CD4-positive, CD25-positive, alpha-beta regulatory T cell (primary cell): Measurements from ENCODE around the gene PROB1. TPM values are rescaled to one million over a fixed set of nuclear protein-coding genes. Genes with fewer than 3 reads are reported as not detected.
A peak's percentile ranks its signal among the peaks of the same experiment; 100 is the strongest.

Experiments used
- ATAC-seq, 2 donors: fragments of 150-1000 bp; cut with Tn5 transposase; one replicate each; pipeline ENCODE4 v1.10.0; 2021; ENCODE audit warnings: low read depth in 2 of 2, moderate number of reproducible peaks in 2 of 2, moderate library complexity in 1 of 2
- DNase-seq, 3 donors: peaks; one replicate each; pipeline versions ENCODE4 v3.0.0 to v3.0.0-alpha.2; 2012 to 2022; ENCODE audit warnings: mixed read lengths in 1 of 3
- H3K27ac ChIP-seq: one replicate; pipeline ENCODE4 v1.7.0; 2013; ENCODE audit warnings: mild to moderate bottlenecking, low read length; ENCODE audit not compliant: insufficient read depth, poor library complexity, severe bottlenecking
- H3K27me3 ChIP-seq: one replicate; pipeline ENCODE4 v1.7.0; 2013; ENCODE audit warnings: low read length; ENCODE audit not compliant: control insufficient read depth, insufficient read depth
- H3K36me3 ChIP-seq: one replicate; pipeline ENCODE4 v1.7.0; 2013; ENCODE audit warnings: mild to moderate bottlenecking, low read length, moderate library complexity; ENCODE audit not compliant: control insufficient read depth, insufficient read depth
- H3K4me1 ChIP-seq: 2 replicates; pipeline ENCODE4 v1.7.0; 2013; ENCODE audit warnings: mild to moderate bottlenecking, low read length; ENCODE audit not compliant: insufficient read depth, control insufficient read depth, poor library complexity, severe bottlenecking
- H3K4me3 ChIP-seq: one replicate; pipeline ENCODE4 v1.7.0; 2013; ENCODE audit warnings: low read depth, mild to moderate bottlenecking, low read length, moderate library complexity
- H3K9me3 ChIP-seq, 2 experiments: 1 replicate in 1 of 2; 2 replicates in 1 of 2; pipeline ENCODE4 v1.7.0; 2013; ENCODE audit warnings: low read length in 2 of 2, mild to moderate bottlenecking in 1 of 2, moderate library complexity in 1 of 2; ENCODE audit not compliant: control insufficient read depth in 2 of 2
- H3K27ac Mint-ChIP-seq, 3 donors: one replicate each; pipeline ENCODE4 v1.8.0; 2020 to 2022; ENCODE audit warnings: mild to moderate bottlenecking in 3 of 3, mixed read lengths in 3 of 3, moderate library complexity in 2 of 3
- H3K27me3 Mint-ChIP-seq: one replicate; pipeline ENCODE4 v1.8.0; 2022; ENCODE audit warnings: mild to moderate bottlenecking, mixed read lengths
- H3K36me3 Mint-ChIP-seq: one replicate; pipeline ENCODE4 v1.8.0; 2020; ENCODE audit warnings: mixed read lengths
- H3K4me1 Mint-ChIP-seq, 4 donors: one replicate each; pipeline ENCODE4 v1.8.0; 2020 to 2022; ENCODE audit warnings: mixed read lengths in 4 of 4, mild to moderate bottlenecking in 1 of 4
- H3K4me3 Mint-ChIP-seq, 4 donors: one replicate each; pipeline ENCODE4 v1.8.0; 2020 to 2022; ENCODE audit warnings: mild to moderate bottlenecking in 4 of 4, mixed read lengths in 4 of 4, moderate library complexity in 3 of 4
- H3K9me3 Mint-ChIP-seq, 7 donors: one replicate each; pipeline ENCODE4 v1.8.0; 2020 to 2022; ENCODE audit warnings: mixed read lengths in 7 of 7, mild to moderate bottlenecking in 3 of 7, moderate library complexity in 2 of 7
- polyA plus RNA-seq, 4 donors: library from polyadenylated mRNA; unstranded; fragments of 300-500 nt; fragmentation: Illumina TruSeq; gene quantifications; one replicate each; pipeline ENCODE4 v1.2.3, GENCODE V29; 2021
- total RNA-seq: library from RNA; stranded (reverse); gene quantifications from one replicate; pipeline ENCODE4 v1.2.3, GENCODE V29; 2022

The PROB1 gene
- total and polyA plus RNA-seq, 5 donors from 2014 or later: 0.25 to 1.2 (median 0.67) TPM

GRCh38 chr5:139378941-139379361 lies 16.0 kb downstream of the PROB1 start:
- no peak for ATAC-seq
- H3K27me3 ChIP-seq: no peaks in the 10 kb centered on the region
- no peak overlapping the region for H3K4me3 ChIP-seq
- peaks cover 0 to 1% (median 0%) of the 10 kb centered on the region in 7 donors for H3K9me3 Mint-ChIP-seq
- no peak overlapping the region for H3K27ac ChIP-seq
- no peak for DNase-seq
- no peaks in the 10 kb centered on the region for H3K9me3 ChIP-seq
- H3K4me1 ChIP-seq: no peaks in the 10 kb centered on the region
- H3K36me3 ChIP-seq: no peaks in the 10 kb centered on the region
- H3K27ac Mint-ChIP-seq: peak overlapping the region; percentile 36 to 94 (median 57)
- peak overlapping the region in 1 of 4 donors; percentile 23 for H3K4me3 Mint-ChIP-seq
- peaks cover 0 to 20% (median 6%) of the 10 kb centered on the region in 4 donors for H3K4me1 Mint-ChIP-seq
- H3K36me3 Mint-ChIP-seq: peaks cover 11% of the 10 kb centered on the region
- H3K27me3 Mint-ChIP-seq: no peaks in the 10 kb centered on the region

- Histone ChIP-seq H3K4me1 (no peaks in the 10 kb centered on the region), H3K27ac (no peak overlapping the region), H3K36me3 (peaks cover 4% of the 10 kb centered on the region), H3K4me3 (no peak overlapping the region), H3K9me3 (no peaks in the 10 kb centered on the region), H3K27me3 (no peaks in the 10 kb centered on the region)
- Mint-ChIP-seq H3K36me3 (peaks cover 11% of the 10 kb centered on the region), H3K4me1 (peaks cover 0 to 16% (median 3%) of the 10 kb centered on the region in 4 donors), H3K4me3 (peak overlapping the region in 1 of 4 donors; percentile 23), H3K27me3 (no peaks in the 10 kb centered on the region), H3K9me3 (peaks cover 0 to 1% (median 0%) of the 10 kb centered on the region in 7 donors), H3K27ac (no peak overlapping the region)
- DNase-seq: no peak
- ATAC-seq: no peak
Observed at GRCh38 chr5:139378101-139378825, 16.6 kb downstream of the PROB1 start.

GRCh38 chr5:139377226-139377625 lies 17.7 kb downstream of the PROB1 start:
- H3K36me3 ChIP-seq: peaks cover 4% of the 10 kb centered on the region
- DNase-seq (no peak), ATAC-seq (no peak)
- no peaks in the 10 kb centered on the region for H3K27me3 ChIP-seq
- Mint-ChIP-seq H3K36me3 (peaks cover 12% of the 10 kb centered on the region), H3K27me3 (no peaks in the 10 kb centered on the region), H3K27ac (peak overlapping the region in 1 of 3 donors; percentile 74), H3K4me3 (no peak overlapping the region), H3K9me3 (peaks cover 0 to 1% (median 0%) of the 10 kb centered on the region in 7 donors), H3K4me1 (peaks cover 0 to 16% (median 3%) of the 10 kb centered on the region in 4 donors)
- H3K9me3 ChIP-seq: no peaks in the 10 kb centered on the region
- H3K4me3 ChIP-seq: no peak overlapping the region
- H3K4me1 ChIP-seq: no peaks in the 10 kb centered on the region
- H3K27ac ChIP-seq: no peak overlapping the region

- H3K27ac Mint-ChIP-seq: no peak overlapping the region
- DNase-seq (no peak), ATAC-seq (no peak)
- Histone ChIP-seq H3K4me3 (no peak overlapping the region), H3K9me3 (no peaks in the 10 kb centered on the region), H3K4me1 (no peaks in the 10 kb centered on the region), H3K36me3 (peaks cover 12% of the 10 kb centered on the region), H3K27me3 (no peaks in the 10 kb centered on the region), H3K27ac (no peak overlapping the region)
- peaks cover 0 to 16% (median 4%) of the 10 kb centered on the region in 4 donors for H3K4me1 Mint-ChIP-seq
- peaks cover 18% of the 10 kb centered on the region for H3K36me3 Mint-ChIP-seq
- H3K4me3 Mint-ChIP-seq: no peak overlapping the region
- H3K27me3 Mint-ChIP-seq: no peaks in the 10 kb centered on the region
- H3K9me3 Mint-ChIP-seq: peaks cover 0 to 1% (median 0%) of the 10 kb centered on the region in 7 donors
Observed at GRCh38 chr5:139376364-139376763, 18.5 kb downstream of the PROB1 start.

DNA sequence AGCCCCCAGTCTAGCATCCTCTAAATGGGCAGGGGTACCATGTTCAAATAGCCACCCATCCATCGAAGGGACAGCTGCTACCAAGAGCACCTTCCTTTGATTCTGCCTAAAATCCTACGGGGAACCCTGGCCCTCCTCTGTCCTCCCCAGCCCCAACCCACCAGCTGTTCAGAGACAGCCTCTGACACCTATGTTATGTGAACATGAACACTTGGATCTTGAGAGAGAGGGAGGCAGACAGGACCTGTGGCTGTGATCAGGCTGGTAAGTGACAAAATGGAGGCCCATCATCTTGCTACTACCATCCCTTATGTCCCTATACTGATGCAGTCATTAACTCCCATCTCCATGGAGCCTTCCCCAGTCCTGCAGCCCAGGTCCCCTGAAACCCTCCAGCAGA lies 20.0 kb downstream of the PROB1 start:
- Histone ChIP-seq H3K4me3 (no peak overlapping the region), H3K9me3 (no peaks in the 10 kb centered on the region), H3K27ac (no peak overlapping the region), H3K4me1 (no peaks in the 10 kb centered on the region), H3K36me3 (peaks cover 17% of the 10 kb centered on the region), H3K27me3 (no peaks in the 10 kb centered on the region)
- Mint-ChIP-seq H3K4me3 (no peak overlapping the region), H3K4me1 (peaks cover 0 to 16% (median 6%) of the 10 kb centered on the region in 4 donors), H3K9me3 (peaks cover 0 to 1% (median 0%) of the 10 kb centered on the region in 7 donors), H3K36me3 (peaks cover 18% of the 10 kb centered on the region), H3K27ac (peak overlapping the region in 1 of 3 donors; percentile 76), H3K27me3 (no peaks in the 10 kb centered on the region)
- DNase-seq: no peak
- ATAC-seq: no peak

GRCh38 chr5:139371482-139372435 lies 23.1 kb downstream of the PROB1 start:
- no peaks in the 10 kb centered on the region for H3K4me1 ChIP-seq
- H3K36me3 ChIP-seq: peaks cover 44% of the 10 kb centered on the region
- Mint-ChIP-seq H3K36me3 (peaks cover 15% of the 10 kb centered on the region), H3K9me3 (peaks cover 0 to 1% (median 0%) of the 10 kb centered on the region in 7 donors), H3K27me3 (no peaks in the 10 kb centered on the region), H3K4me3 (no peak overlapping the region), H3K4me1 (peaks cover 0 to 9% (median 5%) of the 10 kb centered on the region in 4 donors), H3K27ac (peak overlapping the region in 2 of 3 donors; percentile 1 to 29)
- no peak for DNase-seq
- H3K9me3 ChIP-seq: no peaks in the 10 kb centered on the region
- ATAC-seq: no peak
- no peaks in the 10 kb centered on the region for H3K27me3 ChIP-seq
- H3K27ac ChIP-seq: no peak overlapping the region
- no peak overlapping the region for H3K4me3 ChIP-seq

DNA sequence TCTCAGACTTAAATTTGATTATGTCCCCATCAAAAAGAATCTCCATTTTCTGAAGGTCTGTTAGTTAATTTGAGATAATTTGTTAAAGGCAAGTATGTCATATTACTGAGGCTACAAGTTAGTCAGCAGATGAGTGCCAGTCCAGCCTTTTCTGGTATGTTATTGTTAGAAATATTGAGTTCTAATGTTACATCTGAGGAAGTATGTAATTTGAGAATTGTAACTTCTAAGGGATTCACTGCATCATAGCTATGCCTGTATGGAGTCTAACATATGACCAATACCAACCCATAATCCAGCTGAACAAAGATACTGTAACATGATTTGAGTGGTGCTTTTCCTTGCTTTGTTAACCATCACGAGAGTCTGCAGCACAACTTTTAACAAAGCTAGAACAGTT lies 25.7 kb downstream of the PROB1 start:
- Mint-ChIP-seq H3K4me1 (peaks cover 0 to 9% (median 4%) of the 10 kb centered on the region in 4 donors), H3K36me3 (peaks cover 16% of the 10 kb centered on the region), H3K27me3 (no peaks in the 10 kb centered on the region), H3K4me3 (no peak overlapping the region), H3K27ac (no peak overlapping the region), H3K9me3 (peaks cover 0 to 1% (median 0%) of the 10 kb centered on the region in 7 donors)
- DNase-seq (no peak), ATAC-seq (no peak)
- no peaks in the 10 kb centered on the region for H3K9me3 ChIP-seq
- no peak overlapping the region for H3K27ac ChIP-seq
- H3K27me3 ChIP-seq: no peaks in the 10 kb centered on the region
- no peaks in the 10 kb centered on the region for H3K4me1 ChIP-seq
- H3K36me3 ChIP-seq: peaks cover 63% of the 10 kb centered on the region
- no peak overlapping the region for H3K4me3 ChIP-seq
